GM21423 (cell line): ENCODE measurements around the gene UPK1A.
"Not testable (repeated sequence)": the region's sequence is repeated elsewhere in the genome, so short reads cannot be mapped to it uniquely, and the experiment has no call there.

Source experiments
- ATAC-seq: cut with Tn5 transposase; IDR thresholded peaks from one replicate; pipeline ENCODE4 v1.9.1; 2021; ENCODE audit warnings: mild to moderate bottlenecking, moderate library complexity; ENCODE audit not compliant: unreplicated experiment

UPK1A gene

GRCh38 chr19:35716801-35717664, 50.7 kb downstream of the UPK1A start:
- peak; percentile 55 for ATAC-seq

GRCh38 chr19:35717665-35718344, 51.5 kb downstream of the UPK1A start, which contains the start of gene KMT2B:
Gene KMT2B (plus strand): TSS chr19:35718003. CDS start chr19:35718019, 16 bp downstream.
- peak; percentile 4 for ATAC-seq

GRCh38 chr19:35718345-35719041, 52.2 kb downstream of the UPK1A start:
- peak; percentile 5 for ATAC-seq

GRCh38 chr19:35719402-35720162, 53.3 kb downstream of the UPK1A start:
- ATAC-seq = no peak

GRCh38 chr19:35720163-35720524, 53.8 kb downstream of the UPK1A start:
- ATAC-seq = no peak

GRCh38 chr19:35720648-35721047, 54.3 kb downstream of the UPK1A start:
- ATAC-seq = no peak

GRCh38 chr19:35721374-35721773, 55.1 kb downstream of the UPK1A start:
- ATAC-seq = no peak

GRCh38 chr19:35722461-35722860, 56.1 kb downstream of the UPK1A start:
- no peak for ATAC-seq

- ATAC-seq = no peak
Observed at GRCh38 chr19:35722897-35723296, 56.6 kb downstream of the UPK1A start.

- ATAC-seq = no peak
Observed at GRCh38 chr19:35723671-35724070, 57.4 kb downstream of the UPK1A start.

- ATAC-seq = not testable (repeated sequence)
Observed at GRCh38 chr19:35724132-35724531, 57.8 kb downstream of the UPK1A start.

GRCh38 chr19:35724560-35724959, 58.2 kb downstream of the UPK1A start:
- no peak for ATAC-seq

GRCh38 chr19:35725216-35725861, 59.0 kb downstream of the UPK1A start:
- ATAC-seq = no peak

GRCh38 chr19:35727053-35727955, 61.0 kb downstream of the UPK1A start:
- ATAC-seq = no peak
